CD14-positive monocyte (primary cell): Measurements from ENCODE around the gene RGS13. TPM values are rescaled to one million over a fixed set of nuclear protein-coding genes. Genes with fewer than 3 reads are reported as not detected.

Experiments
- DNase-seq, 3 donors: peaks; one replicate each; pipeline ENCODE4 v3.0.0-alpha.2; 2011 to 2022
- H2AFZ ChIP-seq: 2 replicates; pipeline ENCODE4 v1.6.0; 2012; ENCODE audit warnings: mild to moderate bottlenecking, low read depth, low read length, inconsistent platforms; ENCODE audit not compliant: insufficient read depth, poor library complexity, severe bottlenecking
- H3K27ac ChIP-seq, 2 donors: 1 replicate in 1 of 2; 2 replicates in 1 of 2; pipeline ENCODE4 v1.5.1; 2012 to 2013; ENCODE audit warnings: low read length in 2 of 2, control low read depth in 1 of 2, inconsistent platforms in 1 of 2, low read depth in 1 of 2, mild to moderate bottlenecking in 1 of 2
- H3K27me3 ChIP-seq, 2 donors: one replicate each; pipeline versions ENCODE4 v1.6.0 to v1.6.1; 2011 to 2013; ENCODE audit warnings: low read length in 2 of 2; ENCODE audit not compliant: control insufficient read depth in 2 of 2, insufficient read depth in 2 of 2
- H3K36me3 ChIP-seq, 2 donors: replicated peaks in 1 of 2; 1 replicate in 1 of 2; 2 replicates in 1 of 2; pipeline versions ENCODE4 v1.5.1 to v1.6.1; 2012 to 2013; ENCODE audit warnings: low read length in 2 of 2, control low read depth in 1 of 2, inconsistent platforms in 1 of 2, mild to moderate bottlenecking in 1 of 2; ENCODE audit not compliant: insufficient read depth in 2 of 2, control insufficient read depth in 1 of 2
- H3K4me1 ChIP-seq, 2 donors: 1 replicate in 1 of 2; 2 replicates in 1 of 2; pipeline versions ENCODE4 v1.5.1 to v1.6.1; 2012 to 2013; ENCODE audit warnings: low read length in 2 of 2, control low read depth in 1 of 2, inconsistent platforms in 1 of 2, mild to moderate bottlenecking in 1 of 2, moderate library complexity in 1 of 2; ENCODE audit not compliant: insufficient read depth in 2 of 2, control insufficient read depth in 1 of 2
- H3K4me2 ChIP-seq: replicated peaks from 2 replicates; pipeline ENCODE3; 2012; ENCODE audit warnings: low read length, moderate library complexity, mild to moderate bottlenecking; ENCODE audit not compliant: poor library complexity, severe bottlenecking; ENCODE audit errors: extremely low read depth
- H3K4me3 ChIP-seq, 3 experiments: fragments of 200-600 bp in 1 of 3; sonication (generic) in 1 of 3; replicated peaks in 1 of 3; 1 replicate in 2 of 3; 2 replicates in 1 of 3; pipeline ENCODE4 v1.5.1; 2011 to 2013; ENCODE audit warnings: low read length in 3 of 3, mild to moderate bottlenecking in 3 of 3, control low read depth in 2 of 3, low read depth in 2 of 3, inconsistent platforms in 1 of 3, moderate library complexity in 1 of 3
- H3K79me2 ChIP-seq: 2 replicates; pipeline ENCODE4 v1.6.0; 2012; ENCODE audit warnings: mild to moderate bottlenecking, control low read depth, inconsistent platforms, low read length, moderate library complexity; ENCODE audit not compliant: insufficient read depth
- H3K9ac ChIP-seq: 2 replicates; pipeline ENCODE4 v1.6.0; 2017; ENCODE audit warnings: low read length, mild to moderate bottlenecking; ENCODE audit not compliant: insufficient read depth, poor library complexity, severe bottlenecking
- H3K9me3 ChIP-seq, 2 donors: replicated peaks in 1 of 2; 1 replicate in 1 of 2; 2 replicates in 1 of 2; pipeline versions ENCODE4 v1.5.1 to v1.6.1; 2012 to 2013; ENCODE audit warnings: low read length in 2 of 2, control low read depth in 1 of 2; ENCODE audit not compliant: control insufficient read depth in 1 of 2, insufficient read depth in 1 of 2
- H4K20me1 ChIP-seq: 2 replicates; pipeline ENCODE4 v1.6.0; 2012; ENCODE audit warnings: mild to moderate bottlenecking, low read length, control low read depth, moderate library complexity; ENCODE audit not compliant: insufficient read depth
- H3K27ac Mint-ChIP-seq, 7 donors: one replicate each; pipeline ENCODE4 v1.8.0; 2020; ENCODE audit warnings: mild to moderate bottlenecking in 7 of 7, mixed read lengths in 7 of 7, moderate library complexity in 6 of 7, inconsistent platforms in 2 of 7
- H3K27me3 Mint-ChIP-seq, 3 donors: one replicate each; pipeline ENCODE4 v1.8.0; 2021 to 2022; ENCODE audit warnings: low read depth in 3 of 3, mild to moderate bottlenecking in 3 of 3, mixed read lengths in 3 of 3, moderate library complexity in 3 of 3, inconsistent platforms in 1 of 3
- H3K36me3 Mint-ChIP-seq, 2 donors: one replicate each; pipeline ENCODE4 v1.8.0; 2020; ENCODE audit warnings: mixed read lengths in 2 of 2, inconsistent platforms in 1 of 2, mild to moderate bottlenecking in 1 of 2
- H3K4me1 Mint-ChIP-seq: one replicate; pipeline ENCODE4 v1.8.0; 2020; ENCODE audit warnings: mild to moderate bottlenecking, mixed read lengths
- H3K4me3 Mint-ChIP-seq, 2 donors: one replicate each; pipeline ENCODE4 v1.8.0; 2020; ENCODE audit warnings: mild to moderate bottlenecking in 2 of 2, mixed read lengths in 2 of 2, moderate library complexity in 1 of 2
- H3K9me3 Mint-ChIP-seq, 7 donors: one replicate each; pipeline ENCODE4 v1.8.0; 2020 to 2022; ENCODE audit warnings: mixed read lengths in 7 of 7, mild to moderate bottlenecking in 6 of 7, moderate library complexity in 6 of 7, inconsistent platforms in 2 of 7
- CTCF ChIP-seq: fragments of 200-600 bp; IDR thresholded peaks from one replicate; pipeline ENCODE4 v1.8.0; 2022; ENCODE audit warnings: antibody characterized with exemption, mild to moderate bottlenecking
- WGBS: methylation state at CpG from one replicate; pipeline ENCODE4 v1.1.5; 2013; ENCODE audit warnings: missing lambda C conversion rate; ENCODE audit not compliant: insufficient coverage; 5-methylcytosine and 5-hydroxymethylcytosine counted together
- intact Hi-C, 2 donors: fragments of 100-400 bp; cut with micrococcal nuclease; formaldehyde crosslinking; loops; one replicate each; pipeline versions ENCODE4 v1.15.0 to v1.15.1; 2023
- polyA plus RNA-seq, 3 donors: library from polyadenylated mRNA; depleted of rRNA in 1 of 3; unstranded in 2 of 3; stranded (reverse) in 1 of 3; fragments of 300-500 nt in 2 of 3; fragments of >200 nt in 1 of 3; fragmentation: Illumina TruSeq in 2 of 3; gene quantifications; 1 replicate in 2 of 3; 2 replicates in 1 of 3; pipeline ENCODE4 v1.2.3, GENCODE V29; 2012 to 2021

The RGS13 gene
- polyA plus RNA-seq, 3 donors = not detected

GRCh38 chr1:192675716-192676115 lies 39.8 kb downstream of the RGS13 start:
- Histone ChIP-seq H2AFZ (no peak overlapping the region), H3K4me1 (no peaks in the 10 kb centered on the region), H4K20me1 (no peaks in the 10 kb centered on the region), H3K9ac (no peak overlapping the region), H3K79me2 (no peaks in the 10 kb centered on the region), H3K9me3 (no peaks in the 10 kb centered on the region), H3K4me2 (no peak overlapping the region), H3K4me3 (no peak overlapping the region), H3K36me3 (no peaks in the 10 kb centered on the region), H3K27me3 (no peaks in the 10 kb centered on the region), H3K27ac (no peak overlapping the region)
- Mint-ChIP-seq H3K4me1 (no peaks in the 10 kb centered on the region), H3K36me3 (no peaks in the 10 kb centered on the region), H3K9me3 (peaks cover 0 to 4% (median 0%) of the 10 kb centered on the region in 7 donors), H3K4me3 (no peak overlapping the region), H3K27me3 (peaks cover 1 to 3% (median 2%) of the 10 kb centered on the region in 3 donors), H3K27ac (no peak overlapping the region)
- TF ChIP-seq CTCF = no peak
- no peak for DNase-seq
- intact Hi-C loops = no loop called here
- WGBS = no CpG with 5 or more reads among the region's 1 CpG

DNA sequence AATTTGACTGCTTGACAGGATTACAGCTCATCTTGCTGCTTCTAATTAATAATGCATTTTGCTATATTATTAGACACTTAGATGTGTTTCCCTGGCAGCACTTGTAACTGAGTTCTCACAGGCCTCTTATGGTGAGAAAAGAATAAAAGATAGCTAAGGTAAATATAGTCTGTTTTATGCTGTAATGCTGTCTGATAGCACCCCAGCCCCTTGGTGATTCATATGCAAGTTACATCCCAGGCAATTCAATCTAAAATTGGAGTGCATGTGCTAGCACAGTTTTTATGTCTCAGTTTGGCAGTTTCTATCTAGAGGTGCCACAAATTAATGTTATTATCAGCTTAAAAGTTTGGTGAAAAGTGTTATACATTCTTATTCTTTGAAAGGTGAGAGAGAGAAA lies 42.2 kb downstream of the RGS13 start:
- no peaks in the 10 kb centered on the region for H3K4me1 ChIP-seq
- no peak overlapping the region for H3K4me3 ChIP-seq
- Mint-ChIP-seq H3K4me1 (no peaks in the 10 kb centered on the region), H3K27me3 (peaks cover 1 to 3% (median 2%) of the 10 kb centered on the region in 3 donors), H3K4me3 (no peak overlapping the region), H3K36me3 (no peaks in the 10 kb centered on the region), H3K9me3 (peaks cover 0 to 2% (median 0%) of the 10 kb centered on the region in 7 donors), H3K27ac (no peak overlapping the region)
- H2AFZ ChIP-seq = no peak overlapping the region
- no peaks in the 10 kb centered on the region for H3K79me2 ChIP-seq
- TF ChIP-seq CTCF = no peak
- no peaks in the 10 kb centered on the region for H4K20me1 ChIP-seq
- no peak overlapping the region for H3K9ac ChIP-seq
- H3K9me3 ChIP-seq = no peaks in the 10 kb centered on the region
- intact Hi-C loops = no loop called here
- H3K36me3 ChIP-seq = no peaks in the 10 kb centered on the region
- H3K27ac ChIP-seq = no peak overlapping the region
- H3K27me3 ChIP-seq = no peaks in the 10 kb centered on the region
- DNase-seq = no peak
- no peak overlapping the region for H3K4me2 ChIP-seq
